Measurements from ENCODE around the gene CACHD1. TPM values are rescaled to one million over a fixed set of nuclear protein-coding genes. Genes with fewer than 3 reads are reported as not detected.

The CACHD1 gene
- polyA plus RNA-seq, 2 of the 4 experiments (the other 2 are of a cell fraction) = 0.72 to 1.6 TPM

DNA sequence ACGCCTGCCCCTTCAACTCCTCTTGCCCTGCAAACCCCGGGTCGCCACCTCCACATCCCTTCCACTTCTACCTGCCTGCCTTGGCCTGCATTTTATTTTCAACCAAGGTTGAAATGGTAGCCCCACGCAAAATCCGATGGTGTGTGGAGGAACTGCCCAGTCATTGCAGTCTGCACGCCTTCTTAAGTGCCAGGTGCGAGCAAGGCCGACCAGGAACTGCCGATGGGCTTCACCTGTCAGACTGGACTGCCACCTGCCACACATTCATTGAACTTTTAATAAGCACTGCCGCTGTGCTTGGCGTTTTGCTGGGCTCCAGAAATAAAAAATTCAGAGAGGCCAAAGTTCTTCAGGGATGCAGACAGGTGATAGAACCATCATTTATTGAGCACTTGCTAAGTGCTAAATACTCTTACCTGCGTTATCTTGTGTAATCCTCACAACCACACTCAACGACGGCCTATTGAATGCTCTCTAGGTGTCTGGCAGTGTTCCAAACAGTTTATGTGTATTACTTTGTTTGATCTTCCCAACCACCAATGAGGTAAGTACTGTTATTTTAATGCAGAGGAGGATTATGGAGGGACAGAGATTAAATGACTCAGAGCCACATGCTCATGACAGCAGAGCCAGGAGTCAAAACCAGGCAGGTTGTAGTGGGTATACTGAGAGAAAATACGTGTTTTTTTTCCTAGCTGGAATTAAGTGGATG, 36.2 kb downstream of the CACHD1 start:
- ChIA-PET CTCF (interaction anchor here (0.6 to 1.8 kb wide), 3 partner anchors 11 to 449 kb away, joined by 3 to 5 read pairs (median 3); no protein-coding TSS in a partner anchor), POLR2A (no interaction called here)
- TF ChIP-seq POLR2A (IDR thresholded peaks at IDR 0.05; ENCODE audit: low read length) (no peak), RAD21 (conservative IDR thresholded peaks at IDR 0.05 in 1 of 2, IDR thresholded peaks at IDR 0.05 in 1 of 2) (no peak), MAZ (IDR thresholded peaks at IDR 0.05; ENCODE audit: borderline replicate concordance, low read depth, low read length) (no peak), CBX2 (IDR thresholded peaks at IDR 0.05; ENCODE audit: borderline replicate concordance, low read depth) (no peak), ZFP36 (IDR thresholded peaks at IDR 0.05; ENCODE audit: borderline replicate concordance, partially characterized antibody) (no peak), BCL3 (IDR thresholded peaks at IDR 0.05) (no peak), MAFK (IDR thresholded peaks at IDR 0.05; ENCODE audit: partially characterized antibody) (no peak), FOSL2 (IDR thresholded peaks at IDR 0.05) (no peak), FOSL2 (CRISPR knock-in tag; IDR thresholded peaks at IDR 0.05) (no peak), TP53 (CRISPR knock-in tag; IDR thresholded peaks at IDR 0.05) (no peak), CHD2 (IDR thresholded peaks at IDR 0.05; ENCODE audit: low read length, partially characterized antibody) (no peak), NFE2L2 (conservative IDR thresholded peaks at IDR 0.05; ENCODE audit: low read length) (no peak), HOXB5 (CRISPR knock-in tag; IDR thresholded peaks at IDR 0.05) (no peak), HDAC2 (IDR thresholded peaks at IDR 0.05) (no peak), HEYL (CRISPR knock-in tag; IDR thresholded peaks at IDR 0.05) (no peak), MAX (IDR thresholded peaks at IDR 0.05) (no peak), ESRRA (IDR thresholded peaks at IDR 0.05; ENCODE audit: borderline replicate concordance, low read length) (no peak), NPAS2 (CRISPR knock-in tag; IDR thresholded peaks at IDR 0.05; ENCODE audit: borderline replicate concordance) (no peak)
- TF ChIP-seq, protein P1, sequence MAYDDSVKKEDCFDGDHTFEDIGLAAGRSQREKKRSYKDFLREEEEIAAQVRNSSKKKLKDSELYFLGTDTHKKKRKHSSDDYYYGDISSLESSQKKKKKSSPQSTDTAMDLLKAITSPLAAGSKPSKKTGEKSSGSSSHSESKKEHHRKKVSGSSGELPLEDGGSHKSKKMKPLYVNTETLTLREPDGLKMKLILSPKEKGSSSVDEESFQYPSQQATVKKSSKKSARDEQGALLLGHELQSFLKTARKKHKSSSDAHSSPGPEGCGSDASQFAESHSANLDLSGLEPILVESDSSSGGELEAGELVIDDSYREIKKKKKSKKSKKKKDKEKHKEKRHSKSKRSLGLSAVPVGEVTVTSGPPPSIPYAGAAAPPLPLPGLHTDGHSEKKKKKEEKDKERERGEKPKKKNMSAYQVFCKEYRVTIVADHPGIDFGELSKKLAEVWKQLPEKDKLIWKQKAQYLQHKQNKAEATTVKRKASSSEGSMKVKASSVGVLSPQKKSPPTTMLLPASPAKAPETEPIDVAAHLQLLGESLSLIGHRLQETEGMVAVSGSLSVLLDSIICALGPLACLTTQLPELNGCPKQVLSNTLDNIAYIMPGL (CRISPR knock-in tag; IDR thresholded peaks at IDR 0.05; ENCODE audit: borderline replicate concordance) = no peak
- peak overlapping the region; percentile 60 for H3K4me3 ChIP-seq
- ATAC-seq (peak in 1 of 2 experiments; percentile 55; a peak in 5 of 6 replicates), FAIRE-seq (no peak), DNase-seq (ENCODE audit: low read depth in 1 of 2, low spot score in 1 of 2) (peak in 1 of 2 experiments; percentile 18)
- peaks cover 14% of the 10 kb centered on the region for H3K4me1 ChIP-seq
- H3K27ac ChIP-seq = peak overlapping the region; percentile 67 to 93
- no peaks in the 10 kb centered on the region for H3K9me3 ChIP-seq
- 38% methylated on average over 14 of the region's 15 CpGs for WGBS (ENCODE audit: missing lambda C conversion rate)
- peak overlapping the region; percentile 95 for H3K4me2 ChIP-seq

DNA sequence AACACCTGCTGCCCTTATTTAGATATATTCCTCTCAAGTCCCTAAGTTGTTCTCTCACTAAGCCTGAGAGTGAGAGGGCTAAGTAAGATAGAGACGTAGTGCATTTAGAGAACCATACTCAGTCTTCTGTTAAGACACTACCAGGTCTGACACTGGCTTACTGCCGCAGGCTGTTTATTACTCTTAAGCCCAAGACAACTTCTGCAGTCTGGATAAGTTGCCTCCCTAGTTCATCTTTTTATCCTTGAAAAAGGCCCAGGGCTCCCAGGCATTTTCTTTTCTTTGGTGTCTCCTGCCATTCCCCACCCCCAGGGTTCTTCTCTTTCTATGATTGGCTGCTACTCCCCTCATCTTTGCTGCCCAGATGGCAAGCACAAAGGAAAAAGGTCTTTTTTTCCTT, 38.7 kb downstream of the CACHD1 start:
- POLR2A ChIA-PET = no interaction called here
- no peaks in the 10 kb centered on the region for H3K9me3 ChIP-seq
- CTCF ChIA-PET = no interaction called here
- TF ChIP-seq EHF (CRISPR knock-in tag; IDR thresholded peaks at IDR 0.05) (no peak), CBX2 (IDR thresholded peaks at IDR 0.05; ENCODE audit: borderline replicate concordance, low read depth) (no peak), SREBF2 (IDR thresholded peaks at IDR 0.05) (no peak), HEYL (CRISPR knock-in tag; IDR thresholded peaks at IDR 0.05) (no peak), RAD21 (conservative IDR thresholded peaks at IDR 0.05 in 1 of 2, IDR thresholded peaks at IDR 0.05 in 1 of 2) (no peak), HOXA7 (CRISPR knock-in tag; IDR thresholded peaks at IDR 0.05) (no peak), ZC3H11A (IDR thresholded peaks at IDR 0.05) (no peak), RFX5 (IDR thresholded peaks at IDR 0.05) (no peak), EP300 (IDR thresholded peaks at IDR 0.05) (no peak), NPAS2 (CRISPR knock-in tag; IDR thresholded peaks at IDR 0.05; ENCODE audit: borderline replicate concordance) (no peak), MAFK (IDR thresholded peaks at IDR 0.05; ENCODE audit: partially characterized antibody) (no peak)
- FAIRE-seq (no peak), ATAC-seq (no peak), DNase-seq (ENCODE audit: low read depth in 1 of 2, low spot score in 1 of 2) (no peak)
- H3K4me1 ChIP-seq = peaks cover 14% of the 10 kb centered on the region
- H3K4me2 ChIP-seq = no peak overlapping the region
- no peak overlapping the region for H3K27ac ChIP-seq
- 95% methylated on average over 2 of the region's 2 CpGs for WGBS (ENCODE audit: missing lambda C conversion rate)
- H3K4me3 ChIP-seq = no peak overlapping the region
